GM12892 (cell line): ENCODE results near the gene PCDHA3.

Experiments
- POLR2A ChIP-seq: IDR thresholded peaks from 2 replicates; pipeline ENCODE4 v1.6.1; 2011; ENCODE audit warnings: low read depth, low read length, control low read depth
- POLR2AphosphoS5 ChIP-seq: IDR thresholded peaks from 2 replicates; pipeline ENCODE4 v1.6.1; 2011; ENCODE audit warnings: low read depth, low read length, control low read depth

DNA sequence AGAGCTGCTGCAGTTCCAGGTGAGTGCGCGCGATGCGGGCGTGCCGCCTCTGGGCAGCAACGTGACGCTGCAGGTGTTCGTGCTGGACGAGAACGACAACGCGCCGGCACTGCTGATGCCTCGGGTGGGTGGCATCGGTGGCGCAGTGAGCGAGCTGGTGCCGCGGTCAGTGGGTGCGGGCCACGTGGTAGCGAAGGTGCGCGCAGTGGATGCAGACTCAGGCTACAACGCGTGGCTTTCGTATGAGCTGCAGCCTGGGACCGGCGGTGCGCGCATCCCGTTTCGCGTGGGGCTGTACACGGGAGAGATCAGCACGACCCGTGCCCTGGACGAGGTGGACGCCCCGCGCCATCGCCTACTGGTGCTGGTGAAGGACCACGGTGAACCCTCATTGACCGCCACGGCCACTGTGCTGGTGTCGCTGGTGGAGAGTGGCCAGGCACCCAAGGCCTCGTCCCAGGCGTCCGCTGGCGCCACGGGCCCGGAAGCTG lies 2.0 kb downstream of the PCDHA3 start:
- no peak for TF ChIP-seq POLR2A
- no peak for TF ChIP-seq POLR2AphosphoS5
